Fibroblast of the aortic adventitia (primary cell): ENCODE data around the gene MT1F. TPM values are rescaled to one million over a fixed set of nuclear protein-coding genes. Genes with fewer than 3 reads are reported as not detected.

Experiments used
- DNase-seq: peaks from one replicate; pipeline ENCODE4 v3.0.0-alpha.2; 2010; ENCODE audit warnings: low read depth
- H3K4me3 ChIP-seq: 2 replicates; pipeline ENCODE4 v1.5.1; 2011; ENCODE audit warnings: low read depth, mild to moderate bottlenecking, control low read depth, low read length, moderate library complexity
- total RNA-seq: library from RNA; depleted of rRNA; stranded (reverse); fragments of >200 nt; gene quantifications from 2 replicates; pipeline ENCODE4 v1.2.3, GENCODE V29; 2012; ENCODE audit warnings: low replicate concordance
- TF ChIP-seq, protein P1 (sequence below): IDR thresholded peaks from 2 replicates; pipeline ENCODE4 v1.5.1; 2011; ENCODE audit warnings: mild to moderate bottlenecking, low read length, control low read depth, inconsistent platforms; ENCODE audit not compliant: insufficient read depth

MT1F gene
- total RNA-seq, 1 donor: 0.18 TPM

DNA sequence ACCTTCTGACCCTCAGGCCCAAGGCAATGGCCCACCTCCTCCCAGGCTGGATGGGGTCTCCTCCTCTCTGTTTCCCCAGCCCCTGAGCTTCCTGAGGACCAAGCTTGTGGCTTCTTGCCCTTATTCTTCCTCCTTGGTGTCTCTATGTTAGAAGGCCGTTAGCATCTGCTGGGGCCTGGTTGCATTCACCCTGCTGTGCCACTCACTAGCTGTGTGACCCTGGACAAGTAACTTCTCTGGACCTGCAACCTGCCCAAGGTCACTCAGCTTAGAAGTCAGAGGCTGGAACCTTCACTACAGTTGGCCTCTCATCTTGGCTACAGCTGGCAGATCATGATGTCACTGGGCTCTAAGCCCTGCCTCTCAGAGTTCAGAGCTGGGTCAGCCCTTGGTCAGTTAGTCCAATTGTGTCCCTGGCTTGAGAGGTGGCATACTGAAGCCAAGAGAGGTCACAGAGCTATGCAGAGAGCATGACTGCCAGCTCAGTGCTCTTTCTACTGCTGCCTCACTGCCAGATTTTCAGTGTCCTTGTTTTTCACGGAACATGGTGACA, 46.4 kb upstream of the MT1F start:
- H3K4me3 ChIP-seq: no peak overlapping the region
- TF ChIP-seq, protein P1, sequence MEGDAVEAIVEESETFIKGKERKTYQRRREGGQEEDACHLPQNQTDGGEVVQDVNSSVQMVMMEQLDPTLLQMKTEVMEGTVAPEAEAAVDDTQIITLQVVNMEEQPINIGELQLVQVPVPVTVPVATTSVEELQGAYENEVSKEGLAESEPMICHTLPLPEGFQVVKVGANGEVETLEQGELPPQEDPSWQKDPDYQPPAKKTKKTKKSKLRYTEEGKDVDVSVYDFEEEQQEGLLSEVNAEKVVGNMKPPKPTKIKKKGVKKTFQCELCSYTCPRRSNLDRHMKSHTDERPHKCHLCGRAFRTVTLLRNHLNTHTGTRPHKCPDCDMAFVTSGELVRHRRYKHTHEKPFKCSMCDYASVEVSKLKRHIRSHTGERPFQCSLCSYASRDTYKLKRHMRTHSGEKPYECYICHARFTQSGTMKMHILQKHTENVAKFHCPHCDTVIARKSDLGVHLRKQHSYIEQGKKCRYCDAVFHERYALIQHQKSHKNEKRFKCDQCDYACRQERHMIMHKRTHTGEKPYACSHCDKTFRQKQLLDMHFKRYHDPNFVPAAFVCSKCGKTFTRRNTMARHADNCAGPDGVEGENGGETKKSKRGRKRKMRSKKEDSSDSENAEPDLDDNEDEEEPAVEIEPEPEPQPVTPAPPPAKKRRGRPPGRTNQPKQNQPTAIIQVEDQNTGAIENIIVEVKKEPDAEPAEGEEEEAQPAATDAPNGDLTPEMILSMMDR: no peak
- peak; percentile 76 for DNase-seq

DNA sequence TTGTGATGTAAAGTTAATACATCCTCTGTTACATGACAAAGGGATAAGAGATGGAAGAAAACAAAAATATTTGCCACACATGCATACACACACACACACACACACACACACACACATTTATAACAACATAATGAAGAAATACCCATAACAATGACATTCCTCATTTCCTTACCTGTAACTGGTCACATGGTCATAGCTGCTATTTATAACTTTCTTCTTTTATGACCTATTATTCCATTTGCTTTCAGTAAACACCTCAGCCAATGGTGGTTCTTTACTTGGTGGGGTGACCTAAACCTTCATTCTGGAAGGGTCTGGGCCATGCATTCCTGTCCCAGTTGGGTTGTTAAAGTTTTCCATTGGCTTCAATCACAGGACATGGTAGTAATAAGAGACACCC, 44.1 kb upstream of the MT1F start:
- DNase-seq: no peak
- H3K4me3 ChIP-seq: no peak overlapping the region
- TF ChIP-seq, protein P1: no peak

DNA sequence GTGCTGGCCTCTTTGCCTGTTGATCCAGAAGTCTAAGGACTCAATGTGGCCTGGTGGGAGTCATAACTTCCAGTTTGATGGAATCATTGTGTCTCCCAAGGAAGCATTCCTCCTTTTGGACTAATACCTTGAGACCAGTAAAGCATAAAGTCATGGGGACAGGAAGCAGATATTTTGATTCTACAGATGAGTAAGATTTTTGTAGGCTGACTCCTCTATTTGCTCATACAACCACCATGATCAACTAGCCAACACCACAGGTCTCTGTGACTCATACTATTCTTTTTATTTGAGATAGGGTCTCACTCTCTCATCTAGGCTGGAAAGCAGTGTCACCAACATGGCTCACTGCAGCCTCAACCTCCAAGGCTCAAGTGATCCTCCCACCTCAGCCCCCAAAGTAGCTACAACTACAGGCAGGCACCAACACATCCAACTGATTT, 43.2 kb upstream of the MT1F start:
- no peak overlapping the region for H3K4me3 ChIP-seq
- DNase-seq: peak; percentile 55
- TF ChIP-seq, protein P1: no peak

DNA sequence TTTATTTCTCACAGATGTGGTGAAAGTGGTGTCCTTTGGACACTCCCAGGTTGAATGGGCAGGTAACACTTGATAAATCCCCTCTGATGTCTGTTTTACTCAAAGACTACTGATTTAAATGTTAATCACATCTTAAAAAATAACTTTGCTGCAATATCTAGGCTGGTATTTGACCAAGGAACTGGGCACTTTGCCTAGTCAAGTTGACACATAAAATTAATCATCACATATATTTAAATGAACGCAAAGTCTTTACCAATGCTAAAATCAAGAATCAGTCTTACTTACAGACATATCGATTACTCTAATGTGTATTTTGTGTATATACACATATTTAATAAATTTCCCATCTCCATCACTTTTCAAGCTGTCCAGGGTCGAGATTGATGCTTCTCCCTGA, 42.4 kb upstream of the MT1F start:
- TF ChIP-seq, protein P1: no peak
- DNase-seq: peak; percentile 58
- no peak overlapping the region for H3K4me3 ChIP-seq

DNA sequence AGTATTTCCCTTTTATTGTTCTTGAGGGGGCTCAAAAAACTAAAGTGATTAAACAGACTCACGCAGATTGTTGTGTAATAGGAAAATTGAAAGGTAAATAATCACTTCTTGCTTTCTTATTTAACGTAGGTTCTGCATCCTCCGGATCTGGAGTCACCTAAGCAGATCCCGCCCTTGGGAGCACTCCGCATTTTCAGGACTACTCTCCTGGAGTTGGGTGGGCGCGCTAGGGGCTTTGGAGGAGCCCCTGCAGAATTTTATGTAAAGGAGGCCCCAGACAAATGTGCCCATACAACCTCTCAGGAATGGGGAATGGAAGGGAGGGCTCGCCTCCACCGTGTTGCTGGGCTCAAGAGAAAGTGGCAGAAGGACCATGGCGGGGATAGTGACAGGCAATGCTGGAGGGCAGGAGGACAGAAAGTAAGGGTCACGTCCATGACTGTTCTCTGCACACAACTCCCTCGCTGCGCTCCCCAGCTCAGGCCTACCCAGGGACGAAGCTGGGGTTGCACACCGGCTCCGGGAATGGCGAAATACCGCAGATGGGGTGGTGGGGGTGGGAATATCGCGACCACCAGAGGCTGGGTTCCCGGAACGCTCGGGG, 41.0 kb upstream of the MT1F start:
- TF ChIP-seq, protein P1: no peak
- H3K4me3 ChIP-seq: peak overlapping the region; percentile 48
- DNase-seq: no peak

DNA sequence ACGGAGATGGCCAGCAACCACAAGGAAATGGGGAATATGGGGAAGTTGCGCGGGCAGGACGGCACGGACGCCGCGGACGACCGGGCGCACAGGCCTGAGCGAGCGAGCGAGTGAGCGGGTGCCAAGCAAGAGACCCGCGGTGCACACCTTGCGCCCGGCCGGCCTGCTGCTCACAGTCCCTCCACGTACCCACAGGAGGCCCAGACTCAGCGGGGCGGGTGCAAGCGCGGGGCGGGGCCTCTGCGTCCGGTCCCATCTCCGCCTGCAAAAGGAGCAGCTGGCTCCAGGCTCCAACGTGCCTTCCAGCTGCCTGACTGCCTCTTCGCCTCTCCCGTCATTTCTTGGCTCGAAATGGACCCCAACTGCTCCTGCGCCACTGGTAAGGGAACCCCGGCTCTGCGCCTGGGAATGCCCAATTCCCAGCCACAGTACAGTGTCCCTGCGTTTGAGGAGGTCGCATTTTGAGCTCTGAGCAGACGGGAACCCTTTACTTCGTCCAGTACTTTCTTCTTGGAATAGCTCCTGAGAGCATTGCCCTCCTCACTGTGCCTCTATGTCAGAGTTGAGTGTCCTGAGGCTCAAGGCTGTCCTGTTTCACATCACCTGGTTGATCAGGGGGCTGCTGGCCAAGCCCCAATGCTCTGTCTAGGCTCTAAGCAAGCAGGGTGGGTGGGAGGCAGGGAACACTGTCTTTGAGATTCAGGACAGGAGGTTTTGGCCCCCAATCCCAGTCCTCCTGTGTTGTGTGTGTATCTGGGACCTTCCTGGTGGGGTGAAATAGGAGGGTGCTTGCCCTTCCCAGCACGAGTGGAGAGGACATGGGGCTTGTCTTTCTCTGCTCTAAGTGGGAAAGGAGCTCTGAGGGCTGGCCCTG, 40.3 kb upstream of the MT1F start:
- TF ChIP-seq, protein P1: no peak
- peak overlapping the region; percentile 48 for H3K4me3 ChIP-seq
- DNase-seq: peak; percentile 72
